WERI-Rb-1 (cell line): ENCODE results near the gene IL1RAPL1.

ENCODE experiments used
- DNase-seq: peaks from one replicate; pipeline ENCODE4 v3.0.0-alpha.2; 2020
- H3K27ac ChIP-seq: fragments of 250-450 bp; sonication (Bioruptor Pico); 2 replicates; pipeline ENCODE4 v1.5.1; 2020; ENCODE audit warnings: mild to moderate bottlenecking, moderate library complexity
- H3K27me3 ChIP-seq: fragments of 250-450 bp; sonication (Bioruptor Pico); 2 replicates; pipeline ENCODE4 v1.5.1; 2021; ENCODE audit warnings: mild to moderate bottlenecking, low read depth, moderate library complexity; ENCODE audit not compliant: insufficient read depth, severe bottlenecking
- H3K36me3 ChIP-seq: fragments of 250-450 bp; sonication (Bioruptor Pico); 2 replicates; pipeline ENCODE4 v1.5.1; 2020; ENCODE audit warnings: mild to moderate bottlenecking, moderate library complexity
- H3K4me3 ChIP-seq: 2 replicates; pipeline ENCODE4 v1.5.1; 2011; ENCODE audit warnings: low read depth, mild to moderate bottlenecking, control low read depth, low read length
- H3K9me3 ChIP-seq: fragments of 250-450 bp; sonication (Bioruptor Pico); 2 replicates; pipeline ENCODE4 v1.5.1; 2021; ENCODE audit warnings: mild to moderate bottlenecking, moderate library complexity; ENCODE audit not compliant: severe bottlenecking
- CTCF ChIP-seq: IDR thresholded peaks from 2 replicates; pipeline ENCODE4 v1.5.1; 2011; ENCODE audit warnings: low read depth, mild to moderate bottlenecking, control low read depth, inconsistent platforms, low read length

The IL1RAPL1 gene

DNA sequence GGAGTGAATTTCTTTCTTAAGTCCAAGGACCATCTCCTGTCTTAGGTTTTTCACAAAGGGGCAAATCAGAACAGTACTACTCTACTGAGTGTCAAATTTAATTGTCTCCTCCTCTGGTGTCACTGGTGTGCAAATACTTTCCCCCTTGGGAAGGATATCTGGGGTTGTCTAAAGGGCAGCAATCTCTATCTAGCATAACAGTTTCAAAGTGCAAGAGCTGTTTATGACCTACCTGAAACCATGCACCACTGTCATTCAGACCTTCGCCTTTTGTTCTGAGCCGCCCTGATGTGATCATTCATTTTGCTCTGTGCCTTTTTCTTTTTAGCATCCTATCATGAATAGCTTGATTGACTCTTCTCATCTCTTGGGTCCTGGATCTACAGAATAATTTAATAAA is 39.3 kb downstream of the IL1RAPL1 start:
- no peak overlapping the region for H3K27ac ChIP-seq
- H3K4me3 ChIP-seq, result no peak overlapping the region
- no peaks in the 10 kb centered on the region for H3K9me3 ChIP-seq
- no peak for DNase-seq
- H3K36me3 ChIP-seq, result no peaks in the 10 kb centered on the region
- no peak for TF ChIP-seq CTCF
- H3K27me3 ChIP-seq, result no peaks in the 10 kb centered on the region

- H3K36me3 ChIP-seq, result no peaks in the 10 kb centered on the region
- no peak for DNase-seq
- H3K27me3 ChIP-seq, result no peaks in the 10 kb centered on the region
- H3K27ac ChIP-seq, result no peak overlapping the region
- H3K4me3 ChIP-seq, result no peak overlapping the region
- no peak for TF ChIP-seq CTCF
- H3K9me3 ChIP-seq, result no peaks in the 10 kb centered on the region
Measured at GRCh38 chrX:28628120-28628519, 40.9 kb downstream of the IL1RAPL1 start.

DNA sequence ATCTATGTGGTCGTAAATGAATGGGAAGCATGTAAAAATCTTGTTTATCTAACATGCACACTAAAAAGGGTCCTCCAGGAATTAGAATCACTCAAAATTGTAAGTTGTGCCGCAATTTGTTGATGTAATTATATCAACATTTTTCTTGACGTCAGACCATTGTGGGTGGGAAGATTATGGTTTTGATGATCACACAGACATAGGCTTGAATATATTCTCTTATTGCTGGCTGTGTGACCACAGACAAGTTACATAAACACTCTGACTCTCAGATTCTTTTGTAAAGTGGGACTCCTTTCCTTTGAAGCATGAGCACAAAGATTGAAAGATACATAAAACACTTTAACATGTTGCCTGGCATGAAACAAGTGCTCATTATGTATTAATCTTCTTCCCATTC is 51.5 kb downstream of the IL1RAPL1 start:
- TF ChIP-seq CTCF, result no peak
- DNase-seq, result no peak
- Histone ChIP-seq H3K9me3 (no peaks in the 10 kb centered on the region), H3K27ac (no peak overlapping the region), H3K36me3 (no peaks in the 10 kb centered on the region), H3K4me3 (no peak overlapping the region), H3K27me3 (peaks cover 2% of the 10 kb centered on the region)

DNA sequence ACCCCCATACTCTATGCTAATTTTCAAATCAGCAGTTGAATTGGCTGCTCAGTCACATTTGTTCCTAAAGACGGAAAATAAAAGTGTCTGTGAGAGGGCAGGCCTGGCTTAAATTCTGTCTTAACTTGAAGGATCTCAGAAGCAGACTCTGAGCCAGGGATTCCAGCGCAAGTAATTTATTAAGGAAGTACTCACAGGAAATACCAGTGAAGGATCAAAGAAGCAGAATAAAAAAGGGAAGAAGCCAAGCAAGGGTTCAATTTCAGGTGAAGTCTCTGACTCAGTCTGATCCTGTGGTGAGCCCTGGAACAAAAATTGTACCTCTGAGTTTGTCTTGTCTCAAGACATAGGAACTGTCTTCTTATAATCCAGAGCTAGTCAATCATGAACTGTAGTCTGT is 52.2 kb downstream of the IL1RAPL1 start:
- Histone ChIP-seq H3K27ac (no peak overlapping the region), H3K9me3 (no peaks in the 10 kb centered on the region), H3K27me3 (peaks cover 2% of the 10 kb centered on the region), H3K4me3 (no peak overlapping the region), H3K36me3 (no peaks in the 10 kb centered on the region)
- no peak for DNase-seq
- TF ChIP-seq CTCF, result no peak

GRCh38 chrX:28649541-28649940 is 62.3 kb downstream of the IL1RAPL1 start:
- Histone ChIP-seq H3K9me3 (no peaks in the 10 kb centered on the region), H3K27me3 (peaks cover 7% of the 10 kb centered on the region), H3K36me3 (no peaks in the 10 kb centered on the region), H3K27ac (no peak overlapping the region), H3K4me3 (no peak overlapping the region)
- DNase-seq, result no peak
- no peak for TF ChIP-seq CTCF

DNA sequence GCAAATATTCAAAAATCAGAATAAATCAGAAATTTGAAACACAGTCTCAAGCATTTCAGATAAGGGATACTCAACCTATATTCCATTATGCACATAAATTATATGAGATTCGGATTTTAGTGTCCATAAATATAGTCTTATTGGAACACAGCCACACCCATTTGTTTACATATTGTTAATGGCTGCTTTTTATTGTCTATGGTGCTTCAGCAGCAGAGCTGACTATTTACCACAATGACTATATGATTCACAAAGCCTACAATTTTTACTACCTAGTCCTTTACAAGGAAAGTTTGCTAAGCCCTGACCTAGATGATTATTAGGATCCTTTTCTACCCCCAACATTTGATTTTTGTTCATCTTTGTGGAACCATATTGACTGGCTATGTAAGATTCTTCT is 63.9 kb downstream of the IL1RAPL1 start:
- TF ChIP-seq CTCF, result no peak
- no peak overlapping the region for H3K27ac ChIP-seq
- DNase-seq, result no peak
- H3K9me3 ChIP-seq, result no peaks in the 10 kb centered on the region
- no peaks in the 10 kb centered on the region for H3K36me3 ChIP-seq
- no peak overlapping the region for H3K4me3 ChIP-seq
- H3K27me3 ChIP-seq, result peaks cover 7% of the 10 kb centered on the region
